B cell (primary cell): ENCODE data around the gene PHACTR3.

Experiments used
- CTCF ChIP-seq: fragments of 200-600 bp; IDR thresholded peaks from one replicate; pipeline ENCODE4 v1.8.0; 2022; ENCODE audit warnings: antibody characterized with exemption, mild to moderate bottlenecking
- EZH2 ChIP-seq: IDR thresholded peaks from 2 replicates; pipeline ENCODE4 v1.6.1; 2012; ENCODE audit warnings: borderline replicate concordance, low read depth, mild to moderate bottlenecking, moderate library complexity, low read length; ENCODE audit not compliant: insufficient read depth, poor library complexity, severe bottlenecking

DNA sequence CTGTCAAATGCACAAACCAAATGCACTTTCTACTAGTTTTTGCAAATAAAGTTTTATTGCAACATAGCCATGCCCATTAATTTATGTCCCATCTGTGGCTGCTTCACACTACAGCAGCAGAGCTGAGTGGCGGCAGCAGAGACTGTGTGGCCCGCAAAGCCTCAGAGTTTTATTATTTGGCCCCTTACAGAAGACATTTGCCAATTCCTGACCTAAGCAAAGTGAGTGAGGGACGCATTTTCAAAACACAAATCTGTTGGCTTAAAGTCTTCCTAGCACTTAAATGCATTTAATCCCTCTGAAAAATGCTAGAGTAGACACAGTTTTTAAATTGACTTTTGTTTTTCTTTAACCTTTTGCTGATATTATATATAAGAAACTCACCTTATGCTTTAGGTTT, 126.4 kb downstream of the PHACTR3 start:
- TF ChIP-seq CTCF (no peak), EZH2 (no peak)
